GM18526 (cell line): Measurements from ENCODE around the gene HOXA6.

Experiments
- POLR2A ChIP-seq: IDR thresholded peaks from 3 replicates; pipeline ENCODE4 v1.6.1; 2011; ENCODE audit not compliant: insufficient read length; ENCODE audit errors: extremely low read depth

Gene HOXA6

GRCh38 chr7:27095897-27096767 is 51.4 kb downstream of the HOXA6 start, which contains the start of gene HOXA1:
TSS of gene HOXA1 (minus strand) at chr7:27096000. CDS start at chr7:27095912, 88 bp downstream.
- peak; percentile 31 for TF ChIP-seq POLR2A
